Measurements from ENCODE around the gene SOX1.

Gene SOX1

GRCh38 chr13:112073245-112074138 is 6.5 kb downstream of the SOX1 start:
- DNase-seq = no peak

GRCh38 chr13:112074139-112074865 is 7.4 kb downstream of the SOX1 start:
- DNase-seq = no peak

- no peak for DNase-seq
Measured at GRCh38 chr13:112077729-112078128, 10.8 kb downstream of the SOX1 start.

GRCh38 chr13:112078216-112078615 is 11.3 kb downstream of the SOX1 start:
- no peak for DNase-seq

GRCh38 chr13:112078879-112079531 is 12.1 kb downstream of the SOX1 start:
- DNase-seq = no peak

GRCh38 chr13:112079696-112080095 is 12.7 kb downstream of the SOX1 start:
- DNase-seq = no peak

- DNase-seq = no peak
Measured at GRCh38 chr13:112083971-112084370, 17.0 kb downstream of the SOX1 start.

GRCh38 chr13:112092453-112092852 is 25.5 kb downstream of the SOX1 start:
- no peak for DNase-seq

GRCh38 chr13:112095354-112095753 is 28.4 kb downstream of the SOX1 start:
- no peak for DNase-seq

- DNase-seq = no peak
Measured at GRCh38 chr13:112096959-112097358, 30.0 kb downstream of the SOX1 start.

- DNase-seq = no peak
Measured at GRCh38 chr13:112097770-112098169, 30.8 kb downstream of the SOX1 start.

GRCh38 chr13:112098699-112099098 is 31.8 kb downstream of the SOX1 start:
- DNase-seq = no peak

- no peak for DNase-seq
Measured at GRCh38 chr13:112101360-112101930, 34.5 kb downstream of the SOX1 start.

- no peak for DNase-seq
Measured at GRCh38 chr13:112102243-112102642, 35.3 kb downstream of the SOX1 start.

GRCh38 chr13:112103260-112103838 is 36.4 kb downstream of the SOX1 start:
- no peak for DNase-seq

GRCh38 chr13:112103961-112104880 is 37.3 kb downstream of the SOX1 start:
- DNase-seq = no peak

GRCh38 chr13:112104881-112105234 is 37.9 kb downstream of the SOX1 start:
- DNase-seq = no peak

GRCh38 chr13:112105244-112105681 is 38.3 kb downstream of the SOX1 start:
- no peak for DNase-seq

- no peak for DNase-seq
Measured at GRCh38 chr13:112105892-112106291, 38.9 kb downstream of the SOX1 start.

GRCh38 chr13:112106478-112107141 is 39.7 kb downstream of the SOX1 start:
- no peak for DNase-seq

- DNase-seq = no peak
Measured at GRCh38 chr13:112107289-112107688, 40.3 kb downstream of the SOX1 start.

Measured in stimulated activated naive CD4-positive, alpha-beta T cell (primary cell).